Panc1 (cell line): Measurements from ENCODE around the gene SH3PXD2B. TPM values are rescaled to one million over a fixed set of nuclear protein-coding genes. Genes with fewer than 3 reads are reported as not detected.

Source experiments
- ATAC-seq: fragments of 200-7000 bp; cut with Tn5 transposase; 2 replicates; pipeline ENCODE4 v1.9.1; 2020; ENCODE audit warnings: mild to moderate bottlenecking, moderate library complexity
- BruUV-seq: library from RNA; stranded (reverse); fragments of 400-500 nt; replicated peaks from 2 replicates; lab custom pipeline; 2021; lab: Mats Ljungman, UMichigan
- CTCF ChIA-PET: fragments of 300-600 bp; sonication (Branson Sonifier 250); formaldehyde crosslinking; loops from one replicate; lab custom pipeline; 2022; ENCODE audit warnings: antibody characterized with exemption; lab: Charles Lee
- POLR2A ChIA-PET: fragments of 300-600 bp; sonication (Branson Sonifier 250); formaldehyde crosslinking; loops from one replicate; lab custom pipeline; 2022; ENCODE audit warnings: antibody characterized with exemption; lab: Charles Lee
- DNase-seq: peaks from one replicate; pipeline ENCODE4 v3.0.0-alpha.2; 2010; ENCODE audit warnings: low read depth, low spot score
- H3K27ac ChIP-seq: 2 replicates; pipeline ENCODE4 v1.5.1; 2011; ENCODE audit warnings: mild to moderate bottlenecking, low read length, inconsistent platforms
- H3K27me3 ChIP-seq: fragments of 200-500 bp; sonication (Bioruptor generic); 2 replicates; pipeline ENCODE4 v1.6.0; 2014; ENCODE audit warnings: low read length, inconsistent platforms; ENCODE audit not compliant: control insufficient read depth, insufficient read depth
- H3K36me3 ChIP-seq: fragments of 200-500 bp; sonication (Bioruptor generic); 2 replicates; pipeline ENCODE4 v1.5.1; 2014; ENCODE audit warnings: inconsistent platforms, mild to moderate bottlenecking, low read length, moderate library complexity; ENCODE audit not compliant: control insufficient read depth, insufficient read depth
- H3K4me1 ChIP-seq: 2 replicates; pipeline ENCODE4 v1.5.1; 2011; ENCODE audit warnings: inconsistent platforms, mild to moderate bottlenecking, low read length, moderate library complexity; ENCODE audit not compliant: control insufficient read depth, insufficient read depth
- H3K4me3 ChIP-seq, 2 experiments: 2 replicates each; pipeline ENCODE4 v1.5.1; 2011 to 2012; ENCODE audit warnings: low read depth in 2 of 2, low read length in 2 of 2, mild to moderate bottlenecking in 2 of 2, inconsistent platforms in 1 of 2, moderate library complexity in 1 of 2
- H3K9me3 ChIP-seq: fragments of 200-500 bp; sonication (Bioruptor generic); 2 replicates; pipeline ENCODE4 v1.5.1; 2014; ENCODE audit warnings: low read depth, mild to moderate bottlenecking, inconsistent platforms, low read length, moderate library complexity; ENCODE audit not compliant: control insufficient read depth, insufficient read depth
- CTCF ChIP-seq: fragments of 450-650 bp; IDR thresholded peaks from 2 replicates; pipeline ENCODE4 v1.5.1; 2017; ENCODE audit warnings: mild to moderate bottlenecking
- POLR2AphosphoS5 ChIP-seq: IDR thresholded peaks from 2 replicates; pipeline ENCODE4 v1.6.1; 2012; ENCODE audit warnings: mild to moderate bottlenecking, low read depth, low read length, moderate library complexity
- REST ChIP-seq, 2 experiments: IDR thresholded peaks; 2 replicates each; pipeline ENCODE4 v1.6.1; 2011 to 2012; ENCODE audit warnings: low read depth in 2 of 2, control low read depth in 1 of 2, low read length in 1 of 2, mild to moderate bottlenecking in 1 of 2, moderate library complexity in 1 of 2; ENCODE audit not compliant: insufficient read depth in 1 of 2
- SIN3A ChIP-seq: IDR thresholded peaks from 2 replicates; pipeline ENCODE4 v1.6.1; 2012; ENCODE audit warnings: low read depth, mild to moderate bottlenecking, low read length, moderate library complexity, borderline replicate concordance; ENCODE audit not compliant: insufficient read depth
- TCF7L2 ChIP-seq: IDR thresholded peaks from 2 replicates; pipeline ENCODE4 v1.6.1; 2011; ENCODE audit warnings: mild to moderate bottlenecking, low read depth, low read length, inconsistent platforms
- in situ Hi-C: cut with HindIII; loops from 2 replicates; pipeline ENCODE4 v1.10.0; 2016; ENCODE audit warnings: low sequenced_read_pairs, low pct_unique_long_range_greater_than_20kb
- intact Hi-C: fragments of 100-400 bp; cut with micrococcal nuclease; formaldehyde crosslinking; loops from one replicate; pipeline ENCODE4 v1.10.0; 2022; ENCODE audit not compliant: unreplicated experiment
- total RNA-seq: library from RNA; stranded (reverse); gene quantifications from one replicate; pipeline ENCODE4 v1.2.1, GENCODE V29; 2021; ENCODE audit not compliant: unreplicated experiment

SH3PXD2B gene
- total RNA-seq, 1 experiment from 2014 or later, result 39.7 TPM

- Histone ChIP-seq H3K27me3 (no peaks in the 10 kb centered on the region), H3K4me3 (no peak overlapping the region), H3K36me3 (no peaks in the 10 kb centered on the region), H3K9me3 (no peaks in the 10 kb centered on the region), H3K27ac (no peak overlapping the region), H3K4me1 (no peaks in the 10 kb centered on the region)
- TF ChIP-seq REST (IDR thresholded peaks at IDR 0.05; ENCODE audit: insufficient read depth in 1 of 2, low read depth in 2 of 2, low read length in 1 of 2) (no peak), POLR2AphosphoS5 (no peak), CTCF (no peak), SIN3A (no peak), TCF7L2 (no peak)
- ChIA-PET CTCF (no interaction called here), POLR2A (no interaction called here)
- intact Hi-C loops, result loop anchor here (10.0 kb wide), 1 partner anchor 481 kb away; the partner anchor contains the start of gene RPL26L1
- no peak for ATAC-seq
- BruUV-seq, result no TSS peak
- in situ Hi-C loops, result no loop called here
- DNase-seq, result no peak
Measured at GRCh38 chr5:172474293-172474692, 20.0 kb upstream of the SH3PXD2B start.

GRCh38 chr5:172473427-172473826 lies 19.1 kb upstream of the SH3PXD2B start:
- intact Hi-C loops (loop anchor here (10.0 kb wide), 1 partner anchor 481 kb away; the partner anchor contains the start of gene RPL26L1), in situ Hi-C loops (no loop called here)
- Histone ChIP-seq H3K27ac (no peak overlapping the region), H3K36me3 (no peaks in the 10 kb centered on the region), H3K4me3 (no peak overlapping the region), H3K27me3 (0 out of 2 replicates have a peak, but pooled peaks cover 2% of the 10 kb centered on the region), H3K9me3 (no peaks in the 10 kb centered on the region), H3K4me1 (no peaks in the 10 kb centered on the region)
- CTCF ChIA-PET, result interaction anchor here (1.1 kb wide), 1 partner anchor 224 kb away, joined by 3 read pairs; no protein-coding TSS in a partner anchor
- DNase-seq (no peak), ATAC-seq (no peak)
- TF ChIP-seq REST (IDR thresholded peaks at IDR 0.05; ENCODE audit: insufficient read depth in 1 of 2, low read depth in 2 of 2, low read length in 1 of 2) (no peak), TCF7L2 (no peak), CTCF (no peak), POLR2AphosphoS5 (no peak), SIN3A (no peak)
- BruUV-seq, result no TSS peak
- POLR2A ChIA-PET, result interaction anchor here (0.5 kb wide), 1 partner anchor 228 kb away, joined by 5 read pairs; no protein-coding TSS in a partner anchor
